Vagina (tissue), 2 donors: ENCODE data around the gene TSPAN4. TPM values are rescaled to one million over a fixed set of nuclear protein-coding genes. Genes with fewer than 3 reads are reported as not detected.

Source experiments
- DNase-seq, 2 donors: peaks; one replicate each; pipeline ENCODE4 v3.0.0-alpha.2; 2017; ENCODE audit errors: extremely low spot score in 2 of 2
- H3K27ac ChIP-seq: fragments of 200-600 bp; sonication (generic); one replicate; pipeline ENCODE4 v1.5.1; 2019
- H3K27me3 ChIP-seq: fragments of 200-600 bp; sonication (generic); one replicate; pipeline ENCODE4 v1.5.1; 2019
- H3K36me3 ChIP-seq, 2 donors: fragments of 200-600 bp; sonication (generic); one replicate each; pipeline ENCODE4 v1.5.1; 2017 to 2019
- H3K4me1 ChIP-seq: fragments of 200-600 bp; sonication (generic); one replicate; pipeline ENCODE4 v1.5.1; 2019
- H3K4me3 ChIP-seq, 2 donors: fragments of 200-600 bp; sonication (generic); 1 replicate in 1 of 2; 2 replicates in 1 of 2; pipeline ENCODE4 v1.5.1; 2016 to 2019
- H3K9me3 ChIP-seq: fragments of 200-600 bp; sonication (generic); one replicate; pipeline ENCODE4 v1.5.1; 2019
- CTCF ChIP-seq, 3 experiments: fragments of 450-650 bp in 2 of 3; fragments of 200-600 bp in 1 of 3; sonication (generic) in 1 of 3; IDR thresholded peaks; one replicate each; pipeline ENCODE4 v1.5.1; 2017 to 2019; ENCODE audit warnings: antibody characterized with exemption in 3 of 3, mild to moderate bottlenecking in 2 of 3, moderate library complexity in 2 of 3
- POLR2A ChIP-seq, 2 donors: fragments of 450-650 bp; IDR thresholded peaks; one replicate each; pipeline ENCODE4 v1.6.1; 2017; ENCODE audit warnings: antibody characterized with exemption in 2 of 2, mild to moderate bottlenecking in 2 of 2, moderate library complexity in 2 of 2
- POLR2AphosphoS5 ChIP-seq, 2 donors: sonication (generic); formaldehyde crosslinking; IDR thresholded peaks; one replicate each; pipeline ENCODE4 v1.9.0; 2017; ENCODE audit warnings: antibody characterized with exemption in 2 of 2, mild to moderate bottlenecking in 2 of 2, low read depth in 1 of 2; ENCODE audit not compliant: insufficient read depth in 1 of 2
- intact Hi-C: fragments of 100-400 bp; cut with DNase I; formaldehyde crosslinking; loops from one replicate; pipeline ENCODE4 v1.15.1; 2023
- total RNA-seq: library from RNA; depleted of rRNA; stranded (reverse); fragments of >200 nt; gene quantifications from one replicate; pipeline ENCODE4 v1.2.3, GENCODE V29; 2016

Gene TSPAN4
- total RNA-seq, 1 donor from 2014 or later = 99.0 TPM

GRCh38 chr11:858053-858761 is 15.6 kb downstream of the TSPAN4 start:
- no peaks in the 10 kb centered on the region for H3K27me3 ChIP-seq
- no peak overlapping the region for H3K27ac ChIP-seq
- no peaks in the 10 kb centered on the region for H3K9me3 ChIP-seq
- no peak for TF ChIP-seq POLR2A (IDR thresholded peaks at IDR 0.05)
- TF ChIP-seq POLR2AphosphoS5 (IDR thresholded peaks at IDR 0.05; ENCODE audit: insufficient read depth in 1 of 2, low read depth in 1 of 2) = no peak
- TF ChIP-seq CTCF (IDR thresholded peaks at IDR 0.05) = no peak
- DNase-seq = no peak
- peaks cover 53% of the 10 kb centered on the region for H3K4me1 ChIP-seq
- peaks cover 0 to 7% of the 10 kb centered on the region in 2 donors for H3K36me3 ChIP-seq
- no peak overlapping the region for H3K4me3 ChIP-seq
- intact Hi-C loops = no loop called here

- intact Hi-C loops = no loop called here
- TF ChIP-seq POLR2A (IDR thresholded peaks at IDR 0.05) (no peak), CTCF (IDR thresholded peaks at IDR 0.05) (no peak), POLR2AphosphoS5 (IDR thresholded peaks at IDR 0.05; ENCODE audit: insufficient read depth in 1 of 2, low read depth in 1 of 2) (no peak)
These were observed 16.2 kb downstream of the TSPAN4 start for GRCh38 chr11:858762-859339.

GRCh38 chr11:859394-860131 is 16.9 kb downstream of the TSPAN4 start:
- H3K27ac ChIP-seq = no peak overlapping the region
- intact Hi-C loops = no loop called here
- peaks cover 50% of the 10 kb centered on the region for H3K4me1 ChIP-seq
- peak overlapping the region; percentile 18 to 30 for H3K4me3 ChIP-seq
- no peaks in the 10 kb centered on the region for H3K9me3 ChIP-seq
- no peaks in the 10 kb centered on the region for H3K27me3 ChIP-seq
- TF ChIP-seq POLR2AphosphoS5 (IDR thresholded peaks at IDR 0.05; ENCODE audit: insufficient read depth in 1 of 2, low read depth in 1 of 2) (peak in 1 of 2 donors; percentile 50), POLR2A (IDR thresholded peaks at IDR 0.05) (no peak), CTCF (IDR thresholded peaks at IDR 0.05) (no peak)
- no peak for DNase-seq
- peaks cover 0 to 7% of the 10 kb centered on the region in 2 donors for H3K36me3 ChIP-seq

More at GRCh38 chr11:858762-859339, 16.2 kb downstream of the TSPAN4 start:
- H3K9me3 ChIP-seq = no peaks in the 10 kb centered on the region
- DNase-seq = no peak
- no peaks in the 10 kb centered on the region for H3K27me3 ChIP-seq
- peaks cover 50% of the 10 kb centered on the region for H3K4me1 ChIP-seq
- H3K36me3 ChIP-seq = peaks cover 0 to 7% of the 10 kb centered on the region in 2 donors
- H3K4me3 ChIP-seq = no peak overlapping the region
- no peak overlapping the region for H3K27ac ChIP-seq

- Histone ChIP-seq H3K9me3 (no peaks in the 10 kb centered on the region), H3K27ac (no peak overlapping the region), H3K4me1 (peaks cover 50% of the 10 kb centered on the region), H3K27me3 (no peaks in the 10 kb centered on the region), H3K36me3 (peaks cover 0 to 8% of the 10 kb centered on the region in 2 donors), H3K4me3 (no peak overlapping the region)
- intact Hi-C loops = no loop called here
- DNase-seq = no peak
- TF ChIP-seq POLR2A (IDR thresholded peaks at IDR 0.05) = no peak
- TF ChIP-seq POLR2AphosphoS5 (IDR thresholded peaks at IDR 0.05; ENCODE audit: insufficient read depth in 1 of 2, low read depth in 1 of 2) = no peak
- TF ChIP-seq CTCF (IDR thresholded peaks at IDR 0.05) = no peak
These were observed 17.8 kb downstream of the TSPAN4 start for GRCh38 chr11:860234-861104.
